Activated CD4-positive, alpha-beta T cell treated with anti-CD3 and anti-CD28 coated beads for 4 hours (primary cell): ENCODE data around the gene BBIP1.
A peak's percentile ranks its signal among the peaks of the same experiment; 100 is the strongest.
"Not testable (repeated sequence)": the region's sequence is repeated elsewhere in the genome, so short reads cannot be mapped to it uniquely, and the experiment has no call there.

Experiments used
- DNase-seq, 2 donors: peaks; one replicate each; pipeline ENCODE4 v3.0.0-alpha.2; 2020

Gene BBIP1

DNA sequence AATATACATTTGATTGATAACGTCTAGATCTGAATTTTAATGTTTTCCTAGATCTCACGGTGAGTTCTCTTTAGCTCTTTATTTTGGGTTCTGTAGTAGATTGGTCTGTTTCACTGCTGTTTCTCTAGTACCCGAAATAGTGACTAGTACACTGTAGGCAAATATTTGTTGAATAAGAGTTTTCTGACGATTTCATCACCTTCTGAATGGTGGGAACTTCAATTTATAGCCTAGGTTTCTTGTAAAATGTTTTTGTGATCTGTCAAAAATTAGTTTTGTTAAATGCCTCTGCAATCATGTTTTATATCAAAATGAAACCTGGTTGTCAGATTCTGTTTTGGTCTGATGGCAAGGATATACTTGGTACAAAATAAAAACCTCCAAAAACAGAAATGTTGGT is 37.1 kb downstream of the BBIP1 start:
- DNase-seq: no peak

DNA sequence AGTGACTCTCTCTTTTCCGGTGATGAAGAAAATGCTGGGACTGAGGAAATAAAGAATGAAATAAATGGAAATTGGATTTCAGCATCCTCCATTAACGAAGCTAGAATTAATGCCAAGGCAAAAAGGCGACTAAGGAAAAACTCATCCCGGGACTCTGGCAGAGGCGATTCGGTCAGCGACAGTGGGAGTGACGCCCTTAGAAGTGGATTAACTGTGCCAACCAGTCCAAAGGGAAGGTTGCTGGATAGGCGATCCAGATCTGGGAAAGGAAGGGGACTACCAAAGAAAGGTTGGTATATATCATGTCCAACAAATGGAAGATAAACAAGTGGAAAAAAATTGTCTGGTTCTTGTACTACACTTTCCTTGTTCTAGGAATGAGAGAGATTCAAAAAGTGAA is 37.7 kb downstream of the BBIP1 start:
- no peak for DNase-seq

DNA sequence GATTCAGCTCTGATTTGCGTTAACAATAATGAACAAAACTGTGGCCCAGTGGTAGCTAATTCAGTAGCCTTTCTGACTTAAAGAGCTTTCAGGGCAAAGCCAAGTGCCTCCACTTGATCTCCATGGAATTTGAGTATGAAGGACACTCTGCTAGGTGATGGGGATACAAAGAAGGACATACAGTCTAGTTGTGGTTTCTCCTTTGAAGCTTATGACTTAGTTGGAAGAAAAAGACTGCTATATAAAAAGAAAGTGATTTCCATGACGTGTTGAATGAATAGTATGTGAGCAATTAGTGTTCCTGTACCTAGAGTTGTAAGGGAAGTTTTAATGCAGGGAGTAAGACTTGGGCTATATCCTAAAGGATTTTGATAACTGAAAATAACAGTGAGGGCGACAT is 39.0 kb downstream of the BBIP1 start:
- DNase-seq: no peak

DNA sequence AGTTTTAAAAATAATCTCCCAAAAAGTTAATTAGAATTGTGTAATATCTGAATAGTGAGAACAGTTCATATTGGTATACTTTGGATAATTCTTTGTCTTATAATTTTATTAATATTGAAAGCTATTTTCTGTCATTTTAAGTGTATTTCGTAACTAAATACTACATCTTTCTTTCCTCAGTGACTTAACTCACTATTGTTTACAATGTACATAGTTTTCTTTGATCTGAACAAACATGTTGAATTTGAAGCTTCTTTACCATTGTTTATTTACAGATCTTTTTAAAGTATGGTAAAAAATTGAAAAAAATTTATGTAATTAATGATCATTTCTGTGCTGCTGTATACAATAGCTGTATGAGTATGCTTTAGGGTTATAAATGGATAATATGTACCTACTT is 42.2 kb downstream of the BBIP1 start:
- no peak for DNase-seq

DNA sequence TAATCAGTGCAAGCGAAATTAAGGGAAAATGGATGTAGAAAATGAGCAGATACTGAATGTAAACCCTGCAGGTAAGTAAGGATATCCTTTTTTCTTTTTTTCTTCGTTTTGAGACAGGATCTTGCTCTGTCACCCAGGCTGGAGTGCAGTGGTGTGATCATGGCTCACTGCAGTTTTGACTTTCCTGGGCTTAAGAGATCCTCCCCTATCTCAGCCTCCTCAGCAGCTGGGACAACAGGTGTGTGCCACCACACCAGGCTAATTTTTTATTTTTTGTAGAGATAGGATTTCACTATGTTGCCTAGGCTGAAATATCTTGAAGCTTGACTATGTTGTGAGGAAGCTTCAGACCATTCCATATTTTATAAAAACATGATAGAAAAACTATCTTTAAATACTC is 43.0 kb downstream of the BBIP1 start:
- no peak for DNase-seq

GRCh38 chr10:110873951-110874350 is 45.0 kb downstream of the BBIP1 start:
- no peak for DNase-seq

DNA sequence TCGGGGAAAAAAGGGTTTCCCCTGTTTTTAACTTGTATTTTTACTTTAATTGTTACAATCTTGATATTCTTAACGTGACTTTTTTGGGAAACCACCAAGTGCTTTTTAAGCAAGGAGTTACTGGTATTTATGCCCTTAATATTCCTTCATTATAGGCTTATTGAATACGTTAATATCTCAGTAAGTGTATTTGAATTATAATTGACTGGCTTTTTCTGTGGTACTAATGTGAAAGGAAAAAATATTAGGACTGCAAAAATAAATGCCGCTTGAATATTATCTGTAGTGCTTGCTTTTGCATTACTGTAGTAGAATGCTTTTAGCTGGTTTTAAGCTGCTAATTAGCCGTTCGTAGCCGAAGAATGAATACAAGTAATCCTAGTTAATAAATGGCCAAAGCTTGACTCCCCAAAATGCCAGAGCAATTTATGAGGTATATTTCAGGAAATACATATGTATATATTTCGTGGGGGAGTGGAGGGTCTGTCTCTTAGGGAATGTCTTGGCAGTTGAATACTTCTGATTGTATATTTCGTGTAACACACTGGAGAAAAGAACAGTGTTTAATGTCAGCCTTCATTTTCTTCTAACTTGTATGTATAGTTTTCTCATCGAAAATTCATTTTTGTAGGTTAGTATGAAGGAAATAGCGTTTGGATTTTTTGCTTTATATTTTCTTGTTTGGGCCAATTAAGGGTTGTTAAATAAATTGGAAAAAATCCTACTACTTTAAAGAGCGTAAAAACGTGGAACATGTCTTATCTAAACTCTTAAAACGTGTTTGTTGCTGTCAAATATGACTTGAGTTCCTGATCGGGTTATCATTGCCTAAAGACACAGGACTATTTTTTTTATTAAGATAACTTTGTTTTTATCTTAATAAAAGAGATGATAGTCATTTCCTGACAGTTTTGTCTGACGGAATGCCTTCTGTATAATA is 45.7 kb downstream of the BBIP1 start:
- DNase-seq: no peak

DNA sequence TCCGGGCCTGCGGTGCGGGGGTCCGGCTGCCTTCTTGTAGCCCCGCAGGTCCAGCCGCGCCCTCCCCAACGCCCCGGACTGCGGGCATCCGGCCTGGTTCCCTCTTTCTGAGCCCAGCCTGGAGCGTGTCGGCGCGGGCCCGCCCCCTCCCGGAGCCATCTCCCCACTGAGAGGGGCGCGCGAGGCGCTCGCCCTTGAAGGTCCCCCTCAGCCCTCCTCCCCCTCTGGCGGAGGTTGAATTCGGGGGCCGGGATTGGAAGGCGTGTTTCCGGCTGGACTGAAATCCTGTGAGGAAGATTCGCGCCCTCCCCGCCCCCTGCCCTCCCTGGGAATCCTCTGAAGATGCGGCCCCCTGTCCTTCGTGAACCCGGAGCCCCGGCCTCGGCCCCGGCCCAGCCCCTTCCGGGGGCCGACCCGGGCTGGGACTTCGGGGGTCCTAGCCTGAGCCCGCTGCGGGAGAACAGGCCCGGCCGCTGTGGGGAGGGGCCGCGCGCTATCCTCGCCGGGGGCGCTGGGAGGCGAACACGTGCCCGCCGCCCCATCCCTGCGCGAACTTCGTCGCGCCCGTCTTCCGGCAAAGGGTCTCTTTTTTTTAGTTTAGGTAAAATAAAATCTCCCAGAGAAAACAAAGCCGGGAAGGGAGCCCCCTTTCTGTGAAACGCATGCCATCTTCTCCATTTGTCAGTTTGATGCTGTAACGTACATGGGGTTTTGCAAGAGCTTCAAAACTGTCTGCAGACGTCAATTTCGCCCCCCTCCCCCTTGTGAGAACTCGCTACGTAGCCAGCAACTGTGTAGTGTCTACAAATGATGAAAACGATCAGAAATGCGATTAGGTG is 46.6 kb downstream of the BBIP1 start:
- peak; percentile 77 to 82 for DNase-seq

- DNase-seq: peak; percentile 94
Measured at GRCh38 chr10:110871298-110872084, 47.5 kb downstream of the BBIP1 start, which contains the start of gene PDCD4. Gene PDCD4 (plus strand): TSS chr10:110871928. CDS start chr10:110876028, 4,100 bp downstream.

DNA sequence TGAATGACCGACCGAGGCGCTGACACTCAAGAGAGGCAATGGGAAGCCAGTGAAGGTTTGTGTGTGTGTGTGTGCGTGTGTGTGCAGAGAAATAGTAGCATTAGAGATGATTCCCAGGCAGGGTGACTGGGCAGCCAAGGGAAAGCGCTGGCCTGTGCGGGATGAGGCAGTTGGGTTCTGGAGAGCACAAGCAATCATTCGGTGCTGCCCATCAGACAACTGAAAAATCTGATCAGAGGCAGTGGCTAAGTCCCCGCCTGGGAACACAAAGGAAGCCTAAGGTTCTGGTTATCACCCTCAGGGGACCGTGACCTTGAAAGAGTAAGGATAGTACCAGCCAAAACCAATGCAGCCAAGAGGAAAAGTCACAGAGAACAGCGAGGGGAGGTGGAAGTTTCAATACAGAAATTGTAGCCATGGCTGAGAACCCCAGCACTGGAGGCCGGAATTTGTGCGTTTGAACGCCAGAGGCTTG is 48.1 kb downstream of the BBIP1 start:
- DNase-seq: no peak

DNA sequence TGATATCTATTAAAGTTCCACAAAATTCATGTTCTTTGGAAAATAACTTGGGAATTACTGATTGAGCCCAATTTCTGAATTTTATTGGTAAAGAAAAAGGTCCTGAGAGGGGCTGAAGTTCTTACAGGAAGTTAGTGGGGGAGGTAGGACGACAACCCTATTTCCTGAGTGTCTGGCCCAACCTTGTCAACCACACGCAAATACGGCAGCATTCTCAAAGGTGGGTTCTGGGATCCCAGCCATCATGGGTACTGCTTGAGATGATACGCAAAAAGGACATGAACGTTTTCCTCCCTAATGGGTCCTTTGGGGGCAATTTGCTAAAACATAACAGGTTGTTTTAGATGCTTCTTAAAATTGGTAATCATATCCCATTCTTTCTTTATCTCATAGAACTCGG is 50.0 kb downstream of the BBIP1 start:
- DNase-seq: peak; percentile 29 to 33

- DNase-seq: no peak
Measured at GRCh38 chr10:110867807-110868465, 51.0 kb downstream of the BBIP1 start.

DNA sequence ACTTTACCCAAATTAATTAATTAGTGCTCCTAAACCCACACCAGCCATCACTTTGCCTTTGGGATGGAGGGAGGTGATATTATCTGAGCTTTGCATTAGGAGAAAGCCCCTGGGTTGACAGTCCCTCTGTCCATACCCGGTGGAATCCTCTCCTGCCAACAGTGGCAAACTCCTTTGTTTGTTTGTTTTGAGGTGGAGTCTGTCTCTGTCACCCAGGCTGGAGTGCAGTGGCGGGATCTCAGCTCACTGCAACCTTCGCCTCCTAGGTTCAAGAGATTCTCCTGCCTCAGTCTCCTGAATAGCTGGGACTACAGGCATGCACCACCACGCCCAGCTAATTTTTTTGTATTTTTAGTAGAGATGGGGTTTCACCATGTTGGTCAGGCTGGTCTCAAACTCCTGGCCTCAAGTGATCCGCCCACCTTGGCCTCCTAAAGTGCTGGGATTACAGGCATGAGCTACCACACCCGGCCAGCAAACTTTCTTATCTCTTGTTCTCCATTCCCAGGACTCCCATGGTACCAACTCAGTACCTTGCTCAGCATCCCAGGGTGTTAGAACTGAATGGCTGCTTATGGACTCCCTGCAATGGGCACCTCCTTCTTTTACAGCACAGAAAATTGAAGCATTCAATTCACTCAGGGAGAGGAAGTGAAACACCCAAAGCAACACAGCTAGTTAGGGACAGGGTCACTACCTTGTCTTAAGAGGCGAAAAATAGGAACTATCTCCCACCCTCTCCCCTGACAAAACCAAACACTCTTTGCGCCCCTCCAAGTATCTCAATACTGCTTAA is 51.8 kb downstream of the BBIP1 start:
- not testable (repeated sequence) for DNase-seq

GRCh38 chr10:110865809-110866482 is 53.0 kb downstream of the BBIP1 start:
- DNase-seq: no peak

- DNase-seq: no peak
Measured at GRCh38 chr10:110865186-110865808, 53.7 kb downstream of the BBIP1 start.

- peak; percentile 36 to 51 for DNase-seq
Measured at GRCh38 chr10:110864662-110865140, 54.3 kb downstream of the BBIP1 start.

GRCh38 chr10:110863956-110864355 is 55.0 kb downstream of the BBIP1 start:
- no peak for DNase-seq

GRCh38 chr10:110863361-110863760 is 55.6 kb downstream of the BBIP1 start:
- no peak for DNase-seq

DNA sequence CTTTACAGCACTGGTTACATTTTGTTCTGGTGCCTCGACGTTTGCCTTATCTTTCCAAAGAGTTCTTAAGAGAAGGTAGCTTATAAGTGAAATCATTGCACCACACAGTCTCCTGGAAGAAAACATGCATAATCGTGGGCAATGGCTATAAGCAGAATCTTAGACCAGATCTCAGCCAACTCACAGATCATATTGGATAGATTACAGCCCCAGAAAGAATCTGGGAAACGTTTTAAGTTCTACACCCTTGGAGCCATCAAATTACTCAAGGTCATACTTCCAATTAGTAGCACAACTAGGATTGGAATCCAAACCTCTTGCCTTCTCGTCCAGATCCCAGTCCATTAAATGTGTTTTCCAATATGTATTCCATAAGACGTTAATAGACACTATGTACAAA is 56.0 kb downstream of the BBIP1 start:
- DNase-seq: no peak
